ENCODE measurements around the gene HMG20A.
"Not testable (repeated sequence)": the region's sequence is repeated elsewhere in the genome, so short reads cannot be mapped to it uniquely, and the experiment has no call there.

DNA sequence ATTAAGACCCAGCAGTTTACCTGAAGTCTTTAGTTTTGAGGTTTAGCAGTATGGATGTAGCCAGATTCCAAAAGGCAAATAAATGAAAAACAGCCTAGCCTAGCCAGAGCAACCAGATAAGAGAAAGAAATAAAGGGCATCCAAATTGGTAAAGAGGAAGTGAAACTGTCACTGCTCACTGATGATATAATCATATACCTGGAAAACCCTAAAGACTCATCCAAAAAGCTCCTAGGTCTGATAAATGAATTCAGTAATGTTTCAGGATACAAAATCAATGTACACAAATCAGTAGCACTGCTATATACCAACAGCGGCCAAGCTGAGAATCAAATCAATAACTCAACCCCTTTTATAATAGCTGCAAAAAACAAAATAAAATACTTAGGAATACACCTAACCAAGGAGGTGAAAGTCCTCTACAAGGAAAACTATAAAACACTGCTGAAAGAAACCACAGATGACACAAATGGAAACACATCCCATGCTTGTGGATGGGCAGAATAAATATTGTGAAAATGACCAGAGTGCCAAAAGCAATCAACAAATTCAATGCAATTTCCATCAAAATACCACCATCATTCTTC, 14.4 kb upstream of the HMG20A start:
- TF ChIP-seq CTCF, POLR2A (IDR thresholded peaks at IDR 0.05): not testable (repeated sequence)

Data from Peyer's patch (tissue), 4 donors.